Omental fat pad (tissue), 4 donors: ENCODE measurements around the gene ATP8A2. TPM values are rescaled to one million over a fixed set of nuclear protein-coding genes. Genes with fewer than 3 reads are reported as not detected.

ENCODE experiments used
- ATAC-seq: fragments of 150-250 bp; one replicate; pipeline ENCODE4 v1.9.1; 2016; ENCODE audit warnings: mild to moderate bottlenecking, moderate library complexity; ENCODE audit not compliant: low FRiP score
- DNase-seq: peaks from one replicate; pipeline ENCODE4 v3.0.0-alpha.2; 2019; ENCODE audit warnings: low spot score
- CTCF ChIP-seq, 3 donors: fragments of 450-650 bp; IDR thresholded peaks; one replicate each; pipeline ENCODE4 v1.5.1; 2016 to 2017; ENCODE audit warnings: antibody characterized with exemption in 3 of 3, mild to moderate bottlenecking in 3 of 3, moderate library complexity in 2 of 3
- total RNA-seq, 4 donors: library from RNA; depleted of rRNA; stranded (reverse); fragments of >200 nt; gene quantifications; one replicate each; pipeline ENCODE4 v1.1.0, GENCODE V29; 2016

The ATP8A2 gene
- total RNA-seq, 4 donors from 2014 or later, result 0.16 to 0.19 TPM; not detected in 2

GRCh38 chr13:26021956-26022355 is 650.2 kb downstream of the ATP8A2 start:
- ATAC-seq, result no peak
- DNase-seq, result no peak
- TF ChIP-seq CTCF (IDR thresholded peaks at IDR 0.05), result no peak

GRCh38 chr13:26022538-26023292 is 650.9 kb downstream of the ATP8A2 start:
- TF ChIP-seq CTCF (IDR thresholded peaks at IDR 0.05), result no peak
- ATAC-seq (peak; percentile 20), DNase-seq (no peak)

- no peak for TF ChIP-seq CTCF (IDR thresholded peaks at IDR 0.05)
- ATAC-seq, result no peak
- DNase-seq, result no peak
Measured at GRCh38 chr13:26024558-26024957, 652.8 kb downstream of the ATP8A2 start.

GRCh38 chr13:26025196-26025595 is 653.4 kb downstream of the ATP8A2 start:
- no peak for ATAC-seq
- no peak for DNase-seq
- TF ChIP-seq CTCF (IDR thresholded peaks at IDR 0.05), result no peak

GRCh38 chr13:26025771-26026170 is 654.0 kb downstream of the ATP8A2 start:
- no peak for TF ChIP-seq CTCF (IDR thresholded peaks at IDR 0.05)
- DNase-seq (no peak), ATAC-seq (no peak)

GRCh38 chr13:26026211-26026610 is 654.4 kb downstream of the ATP8A2 start:
- no peak for TF ChIP-seq CTCF (IDR thresholded peaks at IDR 0.05)
- ATAC-seq, result no peak
- no peak for DNase-seq

GRCh38 chr13:26029581-26030136 is 657.9 kb downstream of the ATP8A2 start:
- DNase-seq, result no peak
- ATAC-seq, result no peak
- no peak for TF ChIP-seq CTCF (IDR thresholded peaks at IDR 0.05)
